MG63 (cell line): ENCODE measurements around the gene PDZD4. TPM values are rescaled to one million over a fixed set of nuclear protein-coding genes. Genes with fewer than 3 reads are reported as not detected.

ENCODE experiments used
- DNase-seq: peaks from one replicate; pipeline ENCODE4 v3.0.0-alpha.2; 2020
- H3K27me3 ChIP-seq: fragments of 250-450 bp; sonication (Bioruptor Pico); 2 replicates; pipeline ENCODE4 v1.5.1; 2020; ENCODE audit warnings: mild to moderate bottlenecking, moderate library complexity
- H3K36me3 ChIP-seq: fragments of 250-450 bp; sonication (Bioruptor Pico); 2 replicates; pipeline ENCODE4 v1.5.1; 2020; ENCODE audit warnings: mild to moderate bottlenecking, moderate library complexity
- H3K4me3 ChIP-seq: fragments of 250-450 bp; sonication (Bioruptor Pico); 2 replicates; pipeline ENCODE4 v1.5.1; 2020; ENCODE audit warnings: mild to moderate bottlenecking, moderate library complexity
- H3K9me3 ChIP-seq: fragments of 250-450 bp; sonication (Bioruptor Pico); 2 replicates; pipeline ENCODE4 v1.5.1; 2020; ENCODE audit warnings: mild to moderate bottlenecking, moderate library complexity
- total RNA-seq: library from RNA; depleted of rRNA; stranded (reverse); fragments of >200 nt; shearing (Covaris generic); gene quantifications from 2 replicates; pipeline ENCODE4 v1.2.3, GENCODE V29; 2014; ENCODE audit warnings: low replicate concordance

Gene PDZD4
- total RNA-seq, 1 experiment from 2014 or later = 1.5 TPM

DNA sequence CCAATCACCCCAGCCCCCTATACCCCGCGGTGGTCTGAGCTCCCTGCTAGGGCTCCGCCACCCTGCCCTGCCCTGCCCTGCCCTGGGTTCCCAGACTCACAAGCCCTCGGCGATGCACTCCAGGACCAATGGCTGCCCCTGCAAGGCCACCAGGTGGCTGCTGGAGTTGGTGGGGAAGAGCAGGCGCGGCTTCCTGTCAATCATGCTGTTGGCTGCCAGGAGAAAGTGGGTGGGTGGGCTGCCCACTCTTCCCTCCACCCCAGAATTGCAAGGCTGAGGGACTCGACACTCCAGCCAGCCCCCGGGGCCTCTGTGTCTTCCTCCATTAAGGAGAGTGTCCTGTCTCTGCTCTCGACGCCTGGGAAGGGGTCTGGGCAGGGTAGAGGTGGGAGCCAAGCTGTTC, 39.9 kb upstream of the PDZD4 start:
- Histone ChIP-seq H3K36me3 (no peaks in the 10 kb centered on the region), H3K4me3 (no peak overlapping the region), H3K9me3 (no peaks in the 10 kb centered on the region), H3K27me3 (no peaks in the 10 kb centered on the region)
- DNase-seq = no peak

DNA sequence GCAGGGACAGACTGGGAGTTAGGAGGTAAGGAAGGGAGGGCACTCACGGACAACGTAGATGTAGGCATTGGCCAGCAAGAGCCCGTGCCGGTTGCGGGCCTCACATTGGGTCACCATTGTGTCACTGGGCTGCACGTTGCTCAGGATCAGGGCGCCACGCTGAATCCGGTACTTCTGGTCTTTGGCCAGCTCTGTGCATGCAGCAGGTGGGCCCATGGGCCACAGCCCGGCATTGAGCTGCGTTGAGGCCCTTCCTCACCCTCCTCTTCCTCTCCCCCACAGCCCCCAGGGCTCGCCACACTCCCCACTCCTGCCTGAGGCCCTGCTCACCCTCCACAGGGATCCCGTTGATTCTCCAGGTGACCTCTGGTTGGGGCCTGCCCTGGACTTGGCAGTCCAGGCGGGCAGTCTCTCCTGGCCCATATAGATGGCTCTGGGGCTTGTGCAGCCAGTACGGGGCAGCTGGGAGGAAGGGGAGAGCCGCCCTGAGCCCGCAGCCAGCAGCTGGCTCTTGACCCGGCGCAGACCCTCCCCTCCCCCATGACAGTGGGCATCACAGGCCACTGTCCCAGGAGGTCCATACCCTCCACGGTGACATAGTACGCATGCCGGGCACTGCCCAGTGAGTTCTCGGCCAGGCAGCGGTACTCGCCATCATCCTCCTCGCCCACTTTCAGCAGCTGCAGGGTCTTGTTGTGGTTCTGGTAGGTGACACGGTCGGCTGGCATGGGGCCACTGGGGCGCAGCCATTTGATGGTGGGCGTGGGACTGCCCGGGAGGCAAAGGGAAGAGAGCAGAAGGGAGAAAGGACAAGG, 39.3 kb upstream of the PDZD4 start:
- Histone ChIP-seq H3K9me3 (no peaks in the 10 kb centered on the region), H3K4me3 (no peak overlapping the region), H3K27me3 (no peaks in the 10 kb centered on the region), H3K36me3 (no peaks in the 10 kb centered on the region)
- DNase-seq = no peak

DNA sequence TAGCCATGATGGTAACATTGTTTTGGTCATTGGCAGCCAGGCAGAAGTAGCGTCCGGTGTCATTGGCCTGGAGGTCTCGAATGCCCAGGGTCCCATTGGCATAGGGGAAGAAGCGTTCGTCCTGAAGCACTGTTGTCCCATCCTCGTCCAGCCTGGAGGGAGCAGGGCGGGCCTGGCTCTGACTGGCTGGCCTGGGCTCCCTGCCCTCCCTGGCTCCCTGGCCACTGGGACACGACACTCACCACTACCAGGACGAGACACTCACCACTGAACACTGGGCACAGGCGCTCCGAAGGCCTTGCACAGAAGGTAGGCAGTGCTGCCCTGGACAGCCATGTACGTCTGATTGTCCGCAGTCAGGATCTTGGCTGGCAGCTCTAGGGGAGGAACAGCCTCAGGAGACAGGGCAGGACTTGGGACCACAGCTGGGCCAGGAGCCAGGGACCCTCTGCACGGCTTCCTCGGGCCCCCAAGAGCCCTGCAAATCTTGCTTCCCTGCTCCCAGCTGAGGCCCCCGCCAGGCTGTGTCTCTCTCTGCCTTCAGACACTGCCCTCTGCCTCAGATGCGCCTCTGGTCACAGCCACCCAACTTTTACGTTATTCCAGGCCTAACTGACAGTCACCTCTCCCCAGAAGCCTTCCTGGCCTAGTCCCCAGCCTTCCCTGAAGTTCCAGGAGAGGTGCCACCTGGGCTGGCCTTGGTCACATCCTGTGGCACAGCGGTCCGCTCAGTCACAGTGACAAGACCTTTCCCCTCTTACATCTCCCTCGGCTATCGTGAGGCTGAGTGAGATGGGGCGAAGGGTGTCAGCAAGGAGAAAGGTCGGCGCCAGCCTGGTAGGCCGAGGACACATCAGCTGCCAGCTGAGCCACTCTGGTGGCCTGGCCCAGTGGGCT, 38.5 kb upstream of the PDZD4 start:
- H3K9me3 ChIP-seq = no peaks in the 10 kb centered on the region
- DNase-seq = no peak
- H3K36me3 ChIP-seq = no peaks in the 10 kb centered on the region
- H3K27me3 ChIP-seq = no peaks in the 10 kb centered on the region
- H3K4me3 ChIP-seq = no peak overlapping the region

DNA sequence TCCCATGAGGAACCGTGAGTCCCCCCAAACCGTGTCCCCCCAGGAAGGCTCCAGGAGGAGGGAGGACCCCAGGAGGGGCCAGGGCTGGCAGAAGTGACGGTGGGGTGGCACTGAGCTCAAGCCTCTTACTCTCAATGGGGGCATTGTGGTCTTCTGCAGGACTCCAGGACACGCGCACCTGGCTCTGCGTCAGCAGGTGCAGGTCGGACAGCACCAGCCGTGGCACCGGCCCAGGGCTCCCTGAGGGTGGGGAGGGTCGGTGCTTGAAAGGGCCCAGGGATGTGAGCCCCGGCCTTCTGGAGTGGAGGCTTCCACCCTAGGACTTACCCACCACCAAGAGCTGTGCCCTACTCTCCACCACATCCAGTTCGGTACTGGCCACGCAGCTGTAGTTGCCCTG, 37.3 kb upstream of the PDZD4 start:
- Histone ChIP-seq H3K36me3 (no peaks in the 10 kb centered on the region), H3K4me3 (no peak overlapping the region), H3K9me3 (no peaks in the 10 kb centered on the region), H3K27me3 (no peaks in the 10 kb centered on the region)
- no peak for DNase-seq

DNA sequence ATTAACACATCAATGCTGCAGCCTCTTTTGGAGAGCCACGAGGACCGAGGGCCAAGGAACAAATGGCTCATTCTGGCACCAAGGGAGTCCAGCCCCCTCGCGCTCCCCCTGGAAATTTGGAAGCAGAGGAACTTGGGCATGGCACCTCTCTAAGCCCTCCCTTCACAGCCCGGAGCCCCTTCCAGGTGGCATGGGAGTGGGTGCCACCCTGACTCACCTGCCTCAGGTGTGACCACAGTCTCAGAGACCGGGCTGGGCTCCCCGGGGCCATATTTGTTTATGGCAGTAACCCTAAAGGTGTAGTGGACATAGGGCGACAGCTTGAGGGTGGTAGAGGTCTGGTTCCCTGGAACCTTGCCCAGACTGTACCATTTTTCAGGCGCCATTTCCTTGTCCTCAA, 36.8 kb upstream of the PDZD4 start:
- Histone ChIP-seq H3K9me3 (no peaks in the 10 kb centered on the region), H3K4me3 (no peak overlapping the region), H3K36me3 (no peaks in the 10 kb centered on the region), H3K27me3 (no peaks in the 10 kb centered on the region)
- DNase-seq = no peak

DNA sequence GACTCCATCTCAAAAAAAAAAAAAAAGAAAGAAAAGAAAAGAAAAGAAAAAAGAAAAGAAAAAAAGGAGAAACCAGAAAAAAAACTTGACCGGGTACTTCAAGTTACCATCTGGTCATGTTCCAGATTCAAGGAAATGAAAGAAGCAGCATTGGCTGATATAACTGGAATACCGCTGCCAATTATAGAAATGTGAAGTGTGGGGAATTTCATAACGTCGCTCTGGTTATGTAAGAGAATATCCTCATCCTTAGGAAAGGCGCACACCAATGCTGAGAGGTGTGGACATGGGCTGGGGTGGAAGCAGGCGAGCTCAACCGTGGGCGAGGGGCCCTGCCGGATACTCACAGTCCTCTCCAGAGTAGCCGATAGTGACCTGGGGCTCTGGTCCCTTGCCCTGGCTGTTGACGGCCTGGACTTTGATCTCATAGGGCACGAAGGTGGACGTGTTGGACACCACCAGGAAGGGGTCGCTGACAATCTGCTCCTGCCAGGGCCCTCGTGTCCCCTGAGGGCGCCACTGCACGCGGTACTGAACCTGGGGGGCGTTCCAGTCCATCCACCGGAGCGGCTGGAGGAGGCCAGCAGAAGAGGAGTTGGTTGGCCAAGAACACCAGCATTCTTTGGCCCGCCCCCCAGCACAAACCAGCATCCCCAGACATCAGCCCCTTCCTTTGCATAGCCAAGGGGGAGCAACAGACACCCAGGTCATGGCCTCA, 36.1 kb upstream of the PDZD4 start:
- H3K9me3 ChIP-seq = no peaks in the 10 kb centered on the region

DNA sequence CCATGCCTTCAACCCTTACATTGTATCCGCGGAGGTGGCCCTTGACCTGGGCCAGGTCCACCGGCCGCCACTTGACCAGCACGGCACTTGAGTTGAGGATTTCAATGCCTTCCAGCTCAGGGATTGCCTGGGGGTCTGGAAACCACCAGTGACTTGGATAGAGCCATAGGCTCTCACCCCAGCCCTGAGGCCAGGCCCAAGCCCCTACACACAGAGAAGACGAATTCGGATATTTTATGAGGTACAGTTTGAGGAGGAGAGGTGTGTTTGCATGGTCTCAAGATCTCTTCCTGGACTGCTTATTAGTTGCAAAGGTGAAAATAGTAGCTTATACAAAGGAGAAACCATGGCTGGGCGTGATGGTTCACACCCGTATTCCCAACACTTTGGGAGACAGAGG, 35.3 kb upstream of the PDZD4 start:
- H3K9me3 ChIP-seq = no peaks in the 10 kb centered on the region
- no peaks in the 10 kb centered on the region for H3K36me3 ChIP-seq
- no peak overlapping the region for H3K4me3 ChIP-seq
- no peaks in the 10 kb centered on the region for H3K27me3 ChIP-seq
- no peak for DNase-seq

More for the DNA sequence above, 36.1 kb upstream of the PDZD4 start:
- no peaks in the 10 kb centered on the region for H3K36me3 ChIP-seq
- DNase-seq = no peak
- no peak overlapping the region for H3K4me3 ChIP-seq
- H3K27me3 ChIP-seq = no peaks in the 10 kb centered on the region

DNA sequence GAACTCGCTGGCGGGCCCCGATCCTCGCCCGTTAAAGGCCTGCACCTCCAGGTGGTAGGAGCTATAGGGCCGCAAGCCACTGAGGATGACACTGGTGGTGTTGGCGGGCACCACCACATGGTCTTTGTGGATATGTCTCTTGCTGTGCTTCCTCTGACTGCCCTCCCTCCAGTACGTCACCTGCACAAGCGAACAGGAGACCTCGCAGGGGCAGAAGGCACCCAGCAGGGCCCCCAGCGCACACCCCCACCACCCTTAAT, 34.9 kb upstream of the PDZD4 start:
- Histone ChIP-seq H3K27me3 (no peaks in the 10 kb centered on the region), H3K4me3 (no peak overlapping the region), H3K9me3 (no peaks in the 10 kb centered on the region), H3K36me3 (no peaks in the 10 kb centered on the region)
- DNase-seq = no peak

DNA sequence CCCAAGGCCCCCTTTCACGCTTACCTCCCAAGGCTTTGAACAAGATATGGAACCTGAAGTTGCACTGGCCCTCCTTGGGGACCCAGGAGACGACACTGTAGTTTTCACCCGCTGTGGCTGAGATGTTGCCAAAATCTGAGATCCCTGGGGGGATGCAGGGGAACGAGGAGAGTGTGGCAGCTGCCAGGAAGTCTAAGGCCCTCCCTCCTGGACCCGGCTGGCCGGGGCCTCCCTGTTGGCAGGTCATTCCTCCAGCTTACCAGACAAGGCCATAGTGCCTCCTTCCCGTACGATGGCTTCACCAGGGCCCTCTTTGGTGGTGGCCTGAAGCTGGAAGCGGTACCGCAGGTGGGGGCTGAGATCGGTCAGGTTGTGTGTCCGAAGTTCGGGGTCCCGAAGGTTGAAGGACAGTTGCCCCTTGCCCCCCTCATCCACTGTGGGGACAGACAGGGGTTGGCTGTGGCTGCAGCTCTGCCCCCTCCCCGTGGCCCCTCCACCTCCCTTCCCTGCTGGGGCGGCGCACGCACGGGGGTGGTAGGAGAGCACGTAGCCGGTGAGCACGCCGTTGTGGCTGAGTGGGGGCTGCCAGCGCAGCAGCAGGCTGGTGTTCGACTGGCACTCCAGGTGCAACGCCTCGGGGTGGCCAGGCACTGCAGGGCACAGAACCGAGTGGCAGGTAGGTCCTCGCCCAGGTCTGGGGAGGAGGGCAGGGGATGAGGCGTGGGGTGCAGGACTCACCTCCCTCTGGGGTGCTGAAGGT, 34.4 kb upstream of the PDZD4 start:
- Histone ChIP-seq H3K9me3 (no peaks in the 10 kb centered on the region), H3K36me3 (no peaks in the 10 kb centered on the region), H3K27me3 (no peaks in the 10 kb centered on the region), H3K4me3 (no peak overlapping the region)
- DNase-seq = no peak

DNA sequence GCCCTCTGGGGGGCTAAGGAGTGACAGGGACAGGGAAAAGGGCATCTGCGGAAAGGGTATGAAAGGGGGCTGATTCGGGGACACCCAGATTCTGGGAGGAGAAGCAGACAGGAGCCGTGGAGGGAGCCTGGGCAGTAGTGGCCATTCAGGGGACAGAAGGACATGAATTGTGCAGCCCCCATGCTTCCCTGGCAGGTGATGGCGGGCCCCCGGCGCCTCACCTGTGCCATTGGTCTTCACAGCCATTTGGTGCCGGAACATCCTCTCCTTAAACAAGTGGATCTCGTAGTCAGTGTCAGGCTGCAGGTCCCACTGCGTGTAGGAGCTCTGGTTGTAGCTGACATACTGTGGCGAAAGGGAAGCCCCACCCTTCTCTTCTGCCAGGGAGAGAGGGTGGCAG, 33.8 kb upstream of the PDZD4 start:
- Histone ChIP-seq H3K9me3 (no peaks in the 10 kb centered on the region), H3K27me3 (no peaks in the 10 kb centered on the region), H3K4me3 (no peak overlapping the region), H3K36me3 (no peaks in the 10 kb centered on the region)
- DNase-seq = no peak

DNA sequence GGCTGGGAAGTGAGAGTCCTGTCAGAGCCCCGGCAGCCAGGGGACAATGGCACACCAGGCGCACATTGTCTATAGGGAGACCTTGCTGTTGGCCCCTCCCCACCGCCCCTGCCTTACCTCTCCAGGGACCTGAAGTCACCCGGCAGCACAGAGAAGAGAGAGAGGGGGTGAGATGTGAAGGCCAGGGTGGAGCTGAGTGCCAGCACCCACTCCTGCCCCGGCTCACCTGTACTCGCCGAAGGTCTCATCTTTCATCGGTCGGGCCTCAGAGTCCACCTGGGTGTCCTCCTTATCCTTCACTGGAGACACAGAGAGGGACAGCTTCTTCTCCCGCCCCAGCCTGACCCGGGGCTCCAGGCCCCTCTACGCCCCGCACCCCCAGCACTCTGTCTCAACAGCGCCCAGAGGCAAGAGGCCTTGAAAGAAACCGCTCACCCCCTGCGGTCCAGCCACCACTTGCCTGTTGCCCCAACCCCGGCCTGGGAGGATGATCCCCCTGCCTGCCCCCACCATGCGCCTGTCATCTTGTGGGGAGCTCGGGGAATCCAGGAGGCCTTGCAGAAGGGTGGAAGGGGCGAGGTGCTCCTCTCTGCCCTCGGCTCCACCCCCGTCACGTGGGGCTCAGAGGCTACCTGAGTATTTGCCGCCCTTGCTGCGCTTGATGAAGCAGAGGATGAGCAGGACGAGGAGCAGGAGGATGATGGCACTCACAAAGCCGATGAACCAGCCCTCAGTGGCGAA, 33.1 kb upstream of the PDZD4 start:
- Histone ChIP-seq H3K27me3 (no peaks in the 10 kb centered on the region), H3K4me3 (no peak overlapping the region), H3K9me3 (no peaks in the 10 kb centered on the region), H3K36me3 (no peaks in the 10 kb centered on the region)
- no peak for DNase-seq

DNA sequence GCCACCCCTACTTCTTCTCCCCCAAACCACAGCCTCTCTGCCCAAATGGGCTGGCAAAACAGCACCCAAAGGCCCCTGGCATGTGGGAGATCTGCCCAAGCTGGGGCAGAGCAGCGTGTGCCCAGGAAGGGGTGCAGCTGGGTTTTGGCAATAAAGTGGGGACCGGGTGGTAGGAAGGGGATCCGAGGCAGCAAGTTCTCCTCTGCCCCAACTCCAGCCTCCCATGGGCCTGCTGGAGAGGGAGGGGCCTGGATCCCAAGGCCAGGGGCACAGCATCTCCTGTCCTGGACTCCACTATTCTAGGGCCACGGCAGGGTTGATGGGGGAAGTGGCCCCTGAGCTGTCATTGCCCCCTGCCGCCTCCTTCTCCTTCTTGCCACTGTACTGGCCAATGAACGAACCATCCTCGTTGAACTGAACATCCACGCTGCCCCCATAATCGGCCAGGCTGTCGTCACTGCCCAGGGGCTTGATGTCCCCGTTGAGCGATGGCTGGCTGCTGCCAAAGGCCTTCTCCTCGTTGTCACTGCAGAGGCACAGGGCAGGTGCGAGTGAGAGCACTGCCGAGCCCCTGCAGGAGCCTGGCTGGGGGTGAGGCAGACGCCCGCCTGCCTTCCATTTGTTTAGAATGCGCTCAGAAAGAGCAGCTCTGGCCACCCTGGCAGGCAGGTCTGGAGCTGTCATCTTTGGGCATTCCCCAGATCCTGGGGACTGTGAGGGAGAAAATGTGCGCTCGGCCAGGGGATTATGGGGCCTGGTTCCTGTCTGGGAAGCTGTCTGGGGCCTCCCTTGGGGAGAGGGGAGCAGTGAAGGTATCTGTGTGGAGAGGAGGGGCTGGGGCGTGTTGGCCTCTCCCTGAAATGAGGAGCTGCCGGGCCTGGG, 32.3 kb upstream of the PDZD4 start:
- DNase-seq = no peak
- H3K4me3 ChIP-seq = no peak overlapping the region
- H3K27me3 ChIP-seq = no peaks in the 10 kb centered on the region; the same call in 1 of the 2 replicates
- H3K36me3 ChIP-seq = no peaks in the 10 kb centered on the region
- H3K9me3 ChIP-seq = no peaks in the 10 kb centered on the region

DNA sequence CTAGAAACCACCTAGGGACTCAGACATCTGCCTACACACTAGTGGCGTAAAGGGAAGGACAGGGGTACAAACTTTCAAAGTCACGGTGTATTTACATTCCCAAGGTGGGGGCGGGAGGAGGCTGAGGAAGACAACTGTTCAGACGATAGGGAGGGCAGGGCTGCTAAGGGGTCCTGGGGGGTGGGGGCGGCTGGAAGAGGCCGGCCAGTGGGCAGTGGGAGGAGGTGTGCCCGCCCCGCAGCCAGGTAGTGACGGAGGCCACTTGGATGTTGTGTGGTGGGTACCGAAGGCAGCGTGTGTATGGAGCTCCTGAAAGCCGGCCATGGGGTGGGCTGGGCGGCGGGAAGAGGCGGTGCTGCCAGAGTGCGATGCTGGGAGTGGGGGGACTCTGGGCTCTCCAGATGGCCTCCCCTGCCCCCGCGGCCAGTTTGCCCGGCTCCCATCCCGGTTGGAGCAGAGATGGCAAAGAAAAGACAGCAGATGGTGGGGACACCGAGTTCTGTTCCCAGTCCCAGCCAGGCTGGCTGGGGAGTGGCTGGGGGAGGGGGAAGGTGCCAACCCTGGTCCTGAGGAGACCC, 31.5 kb upstream of the PDZD4 start:
- Histone ChIP-seq H3K27me3 (no peaks in the 10 kb centered on the region; the same call in 1 of the 2 replicates), H3K4me3 (no peak overlapping the region), H3K36me3 (no peaks in the 10 kb centered on the region), H3K9me3 (no peaks in the 10 kb centered on the region)
- no peak for DNase-seq

DNA sequence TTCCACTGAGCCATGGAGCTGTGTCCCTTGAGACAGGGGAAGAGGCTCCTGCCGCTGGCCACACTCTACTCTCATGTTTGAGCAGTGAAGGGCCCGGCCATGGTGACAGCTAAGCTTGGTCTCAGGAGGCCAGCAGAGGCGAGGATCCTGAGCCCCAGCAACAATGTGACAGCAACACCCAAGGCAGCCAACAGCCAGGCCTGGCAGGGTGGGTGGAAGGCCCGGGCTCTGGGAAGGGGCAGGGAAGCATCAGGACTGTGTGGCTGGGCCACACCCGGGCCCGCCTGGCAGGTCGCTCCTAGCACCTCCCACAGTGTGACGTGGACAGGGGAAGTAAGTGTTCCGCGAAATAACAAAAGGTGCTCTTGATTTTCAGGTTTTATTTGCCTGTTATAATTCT, 30.8 kb upstream of the PDZD4 start:
- Histone ChIP-seq H3K27me3 (no peaks in the 10 kb centered on the region; the same call in 1 of the 2 replicates), H3K36me3 (no peaks in the 10 kb centered on the region), H3K4me3 (no peak overlapping the region), H3K9me3 (no peaks in the 10 kb centered on the region)
- DNase-seq = no peak

DNA sequence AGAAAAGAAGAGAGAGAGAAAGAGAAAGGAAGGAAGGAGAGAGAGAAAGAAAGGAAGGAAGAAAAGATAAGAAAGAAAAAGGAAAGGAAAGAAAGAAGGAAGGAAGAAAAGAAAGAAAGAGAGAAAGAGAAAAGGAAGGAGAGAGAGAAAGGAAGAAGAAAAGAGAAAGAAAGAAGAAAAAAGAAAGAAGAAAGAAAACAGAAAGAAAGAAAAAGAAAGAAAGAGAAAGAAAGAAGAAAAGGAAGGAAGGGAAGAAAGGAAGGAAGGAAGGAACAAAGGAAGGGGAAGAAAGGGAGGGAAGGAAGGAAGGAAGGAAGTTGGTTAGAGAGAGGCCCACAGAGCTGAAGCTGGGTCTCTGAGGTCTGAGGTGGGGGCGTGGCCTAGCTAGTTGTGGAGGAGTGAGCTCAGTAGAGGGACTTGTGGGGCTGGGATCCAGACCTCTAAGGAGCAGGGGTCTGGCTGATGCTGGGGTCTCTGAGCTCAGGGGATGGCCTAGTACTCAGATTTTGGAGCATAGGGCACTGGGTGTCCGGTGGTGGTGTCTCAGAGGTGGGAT, 27.1 kb upstream of the PDZD4 start:
- no peak for DNase-seq
- H3K27me3 ChIP-seq = no peaks in the 10 kb centered on the region; the same call in 1 of the 2 replicates
- H3K36me3 ChIP-seq = no peaks in the 10 kb centered on the region
- H3K4me3 ChIP-seq = no peak overlapping the region
- H3K9me3 ChIP-seq = no peaks in the 10 kb centered on the region
